ENCODE measurements around the gene CTF1.

The CTF1 gene

DNA sequence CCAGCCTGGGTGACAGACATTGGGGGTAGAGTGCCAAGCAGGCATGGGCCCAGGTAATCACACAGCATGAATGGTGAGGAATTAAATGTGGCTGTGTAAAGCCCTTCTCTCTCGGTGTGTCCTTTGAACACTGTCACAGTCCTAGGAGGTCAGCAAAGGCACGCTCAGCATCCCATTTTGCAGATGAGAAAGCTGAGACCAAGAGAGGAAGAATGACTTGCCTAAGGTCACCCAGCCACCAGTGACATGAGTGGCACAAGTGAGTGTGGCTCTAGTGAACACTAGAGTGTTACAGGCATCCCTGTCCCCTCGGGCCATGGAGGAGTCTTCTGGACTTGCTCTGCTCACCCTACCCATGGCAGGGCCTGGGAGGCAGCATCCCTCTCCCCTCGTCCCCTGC, 10.7 kb downstream of the CTF1 start:
- TF ChIP-seq, protein P1, sequence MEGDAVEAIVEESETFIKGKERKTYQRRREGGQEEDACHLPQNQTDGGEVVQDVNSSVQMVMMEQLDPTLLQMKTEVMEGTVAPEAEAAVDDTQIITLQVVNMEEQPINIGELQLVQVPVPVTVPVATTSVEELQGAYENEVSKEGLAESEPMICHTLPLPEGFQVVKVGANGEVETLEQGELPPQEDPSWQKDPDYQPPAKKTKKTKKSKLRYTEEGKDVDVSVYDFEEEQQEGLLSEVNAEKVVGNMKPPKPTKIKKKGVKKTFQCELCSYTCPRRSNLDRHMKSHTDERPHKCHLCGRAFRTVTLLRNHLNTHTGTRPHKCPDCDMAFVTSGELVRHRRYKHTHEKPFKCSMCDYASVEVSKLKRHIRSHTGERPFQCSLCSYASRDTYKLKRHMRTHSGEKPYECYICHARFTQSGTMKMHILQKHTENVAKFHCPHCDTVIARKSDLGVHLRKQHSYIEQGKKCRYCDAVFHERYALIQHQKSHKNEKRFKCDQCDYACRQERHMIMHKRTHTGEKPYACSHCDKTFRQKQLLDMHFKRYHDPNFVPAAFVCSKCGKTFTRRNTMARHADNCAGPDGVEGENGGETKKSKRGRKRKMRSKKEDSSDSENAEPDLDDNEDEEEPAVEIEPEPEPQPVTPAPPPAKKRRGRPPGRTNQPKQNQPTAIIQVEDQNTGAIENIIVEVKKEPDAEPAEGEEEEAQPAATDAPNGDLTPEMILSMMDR (IDR thresholded peaks at IDR 0.05), result no peak

DNA sequence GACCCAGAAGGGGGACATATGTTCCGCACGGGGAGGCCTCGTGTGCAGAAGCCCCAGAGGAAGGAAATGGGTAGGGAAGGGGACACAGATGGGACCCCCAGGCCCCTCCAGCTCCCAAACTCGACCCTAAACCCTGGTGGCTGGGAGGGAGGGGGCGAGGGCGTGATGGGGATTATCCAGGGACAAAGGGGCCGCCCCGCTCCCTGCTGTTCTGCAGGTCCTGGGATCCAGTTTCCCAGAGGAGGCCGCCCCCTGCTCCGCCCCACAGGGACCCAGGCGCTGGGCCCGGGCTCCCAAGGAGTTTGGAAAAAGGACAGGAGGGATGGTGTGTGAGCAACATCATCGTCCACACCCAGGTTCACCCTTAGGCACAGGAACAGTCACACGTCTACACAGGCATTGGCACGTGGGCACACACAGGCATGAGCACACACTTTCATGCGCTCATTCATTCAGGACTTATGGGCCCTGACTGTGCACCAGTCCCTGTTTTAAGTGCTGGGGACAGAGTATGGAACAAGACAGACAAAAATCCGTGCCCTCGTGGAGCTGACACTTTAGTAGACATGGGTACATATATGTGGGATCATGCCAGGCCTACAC, 14.1 kb downstream of the CTF1 start:
- TF ChIP-seq, protein P1 (IDR thresholded peaks at IDR 0.05), result no peak

DNA sequence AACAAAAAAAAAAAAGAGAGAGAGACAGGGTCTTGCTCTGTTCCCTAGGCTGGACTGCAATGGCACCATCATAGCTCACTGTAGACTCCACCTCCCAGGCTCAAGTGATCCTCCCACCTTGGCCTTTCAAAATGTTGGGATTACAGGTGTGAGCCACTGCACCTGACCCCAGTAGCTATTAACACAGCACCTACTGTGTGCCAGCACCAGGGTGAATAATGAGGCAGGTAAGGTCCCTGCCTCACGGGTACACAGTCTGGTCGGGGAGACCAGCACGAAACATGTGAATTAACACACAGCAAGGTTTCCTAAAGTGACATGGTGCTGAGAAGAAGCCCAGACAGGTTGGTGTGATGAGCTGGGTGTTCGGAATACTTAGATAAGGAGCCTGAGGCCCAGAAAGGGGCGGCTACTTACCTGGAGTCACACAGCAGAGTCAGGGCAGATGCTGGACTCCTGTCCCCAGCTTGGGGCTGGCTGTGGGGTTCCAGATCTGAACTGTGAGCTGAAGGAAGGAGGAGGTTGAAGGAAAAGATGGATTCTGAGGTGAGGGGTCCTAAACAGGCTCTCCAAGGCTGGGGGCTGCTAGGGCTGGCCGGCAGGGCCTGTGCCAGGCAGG, 16.5 kb downstream of the CTF1 start:
- TF ChIP-seq, protein P1 (IDR thresholded peaks at IDR 0.05), result no peak

DNA sequence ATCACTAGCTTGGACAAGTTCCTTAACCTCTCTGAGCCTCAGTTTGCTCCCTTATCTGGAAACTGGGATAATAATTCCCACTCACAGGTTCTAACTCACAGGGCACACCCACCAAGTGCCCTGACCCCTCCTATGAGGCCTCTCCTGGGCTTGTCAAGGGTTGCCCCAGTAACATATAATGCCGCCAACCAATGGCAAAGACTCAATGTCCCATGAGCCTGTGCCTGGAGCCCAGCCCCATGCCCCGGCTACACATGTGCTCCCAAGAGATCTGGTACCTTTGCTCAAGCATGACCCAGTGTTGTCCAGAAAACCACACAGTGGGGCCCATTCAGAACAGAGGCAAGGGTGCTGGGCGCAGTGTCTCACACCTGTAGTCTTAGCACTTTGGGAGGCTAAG, 18.4 kb downstream of the CTF1 start:
- TF ChIP-seq, protein P1 (IDR thresholded peaks at IDR 0.05), result no peak

DNA sequence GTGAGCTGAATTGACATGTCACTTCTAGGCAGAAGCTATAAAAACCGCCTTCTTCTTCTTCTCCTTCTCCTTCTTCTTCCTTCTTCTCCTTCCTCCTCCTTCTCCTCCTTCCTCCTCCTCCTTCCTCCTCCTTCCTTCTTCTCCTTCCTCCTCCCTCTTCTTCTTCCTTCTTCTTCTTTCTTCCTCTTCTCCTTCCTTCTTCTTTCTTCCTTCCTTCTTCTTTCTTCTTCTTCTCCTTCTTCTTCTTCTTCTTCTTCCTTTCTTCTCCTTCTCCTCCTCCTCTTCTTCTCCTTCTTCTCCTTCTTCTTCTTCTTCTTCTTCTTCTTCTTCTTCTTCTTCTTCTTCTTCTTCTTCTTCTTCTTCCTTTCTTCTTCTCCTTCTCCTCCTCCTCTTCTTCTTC, 22.2 kb downstream of the CTF1 start:
- TF ChIP-seq, protein P1 (IDR thresholded peaks at IDR 0.05), result no peak

DNA sequence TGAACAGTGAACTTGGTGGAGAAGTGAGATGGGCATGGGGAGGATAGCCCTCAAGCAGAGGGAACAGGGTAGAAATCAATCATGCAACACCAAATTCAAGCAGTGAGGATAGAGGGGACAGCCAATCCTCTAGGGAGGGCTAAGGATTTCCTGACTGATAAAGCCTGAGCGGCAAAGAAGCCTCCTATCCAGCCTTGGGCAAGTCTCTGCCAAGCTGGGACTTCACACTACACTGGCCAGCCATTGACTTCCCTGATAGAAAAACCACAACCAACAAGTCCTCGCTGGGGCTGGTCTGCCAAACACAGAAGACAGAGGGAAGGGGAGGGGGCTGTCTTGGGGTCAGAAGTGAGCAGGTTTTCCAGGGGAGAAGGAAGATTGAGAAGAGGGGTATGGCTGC, 24.5 kb downstream of the CTF1 start:
- TF ChIP-seq, protein P1 (IDR thresholded peaks at IDR 0.05), result no peak

DNA sequence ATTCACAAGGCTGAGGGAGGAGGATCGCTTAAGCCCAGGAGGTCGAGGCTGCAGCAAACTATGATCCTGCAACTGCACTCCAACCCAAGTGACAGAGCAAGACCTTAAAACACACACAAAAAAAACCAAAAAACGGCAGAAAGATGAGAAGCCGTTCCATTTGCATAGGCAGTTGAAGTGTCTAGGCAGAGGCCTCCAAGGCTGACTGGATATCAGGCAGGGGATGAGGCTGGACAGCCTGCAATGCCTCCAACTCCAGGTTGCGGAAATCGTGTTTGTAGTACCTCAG, 25.0 kb downstream of the CTF1 start:
- TF ChIP-seq, protein P1 (IDR thresholded peaks at IDR 0.05), result no peak

Data from LNCAP (cell line).